ENCODE data around the gene DMAP1.

- no peak for TF ChIP-seq CTCF (IDR thresholded peaks at IDR 0.05; ENCODE audit: poor library complexity)
- TF ChIP-seq EZH2phosphoT487 (IDR thresholded peaks at IDR 0.05; ENCODE audit: low read depth, severe bottlenecking, unreplicated experiment) = no peak
Observed at GRCh38 chr1:44236490-44237272, 23.4 kb downstream of the DMAP1 start.
